Activated CD4-positive, alpha-beta T cell treated with anti-CD3 and anti-CD28 coated beads for 36 hours (primary cell): ENCODE results near the gene KAZN. TPM values are rescaled to one million over a fixed set of nuclear protein-coding genes. Genes with fewer than 3 reads are reported as not detected.

Experiments
- ATAC-seq: fragments of 200-7000 bp; cut with Tn5 transposase; one replicate; pipeline ENCODE4 v1.10.0; 2021; ENCODE audit warnings: mild to moderate bottlenecking, moderate library complexity
- CTCF ChIA-PET: fragments of 350-600 bp; sonication (Branson Sonifier 250); formaldehyde crosslinking; loops from one replicate; lab custom pipeline; 2021; ENCODE audit warnings: antibody characterized with exemption; lab: Charles Lee
- POLR2A ChIA-PET: fragments of 350-600 bp; sonication (Branson Sonifier 250); formaldehyde crosslinking; loops from one replicate; lab custom pipeline; 2021; ENCODE audit warnings: antibody characterized with exemption, inconsistent platforms; lab: Charles Lee
- DNase-seq: peaks from one replicate; pipeline ENCODE4 v3.0.0-alpha.2; 2020
- H3K27ac Mint-ChIP-seq: one replicate; pipeline ENCODE4 v1.8.0; 2021; ENCODE audit warnings: mixed read lengths
- H3K27me3 Mint-ChIP-seq: one replicate; pipeline ENCODE4 v1.8.0; 2021; ENCODE audit warnings: mixed read lengths
- H3K36me3 Mint-ChIP-seq: one replicate; pipeline ENCODE4 v1.8.0; 2021; ENCODE audit warnings: low read depth, mixed read lengths
- H3K4me1 Mint-ChIP-seq: one replicate; pipeline ENCODE4 v1.8.0; 2021; ENCODE audit warnings: mixed read lengths
- H3K4me3 Mint-ChIP-seq: one replicate; pipeline ENCODE4 v1.8.0; 2021; ENCODE audit warnings: mild to moderate bottlenecking, moderate library complexity, mixed read lengths
- H3K9me3 Mint-ChIP-seq: one replicate; pipeline ENCODE4 v1.8.0; 2021; ENCODE audit warnings: low read depth, mixed read lengths
- intact Hi-C, 2 experiments: fragments of 100-400 bp; cut with DNase I in 1 of 2; cut with micrococcal nuclease in 1 of 2; formaldehyde crosslinking; loops; one replicate each; pipeline versions ENCODE4 v1.14.2 to v1.15.1; 2022 to 2024; cut with DNase I, micrococcal nuclease
- total RNA-seq, 2 experiments: library from RNA; stranded (reverse); gene quantifications; one replicate each; pipeline ENCODE4 v1.2.3, GENCODE V29; 2021

The KAZN gene
- total RNA-seq, 2 experiments from 2014 or later = 0.89 to 0.90 TPM

GRCh38 chr1:14928886-14929546, 330.5 kb downstream of the KAZN start:
- CTCF ChIA-PET = no interaction called here
- Mint-ChIP-seq H3K36me3 (no peaks in the 10 kb centered on the region), H3K9me3 (no peaks in the 10 kb centered on the region), H3K27ac (no peak overlapping the region), H3K4me1 (peaks cover 2% of the 10 kb centered on the region), H3K27me3 (peaks cover 26% of the 10 kb centered on the region), H3K4me3 (no peak overlapping the region)
- POLR2A ChIA-PET = no interaction called here
- no peak for DNase-seq
- no peak for ATAC-seq
- intact Hi-C loops = no loop called here

- intact Hi-C loops = no loop called here
- H3K27me3 Mint-ChIP-seq = peaks cover 26% of the 10 kb centered on the region
- no peaks in the 10 kb centered on the region for H3K36me3 Mint-ChIP-seq
- H3K4me3 Mint-ChIP-seq = no peak overlapping the region
- ChIA-PET POLR2A (no interaction called here), CTCF (no interaction called here)
- DNase-seq (no peak), ATAC-seq (no peak)
- no peaks in the 10 kb centered on the region for H3K9me3 Mint-ChIP-seq
- H3K27ac Mint-ChIP-seq = no peak overlapping the region
- peaks cover 2% of the 10 kb centered on the region for H3K4me1 Mint-ChIP-seq
Measured at GRCh38 chr1:14929547-14930246, 331.2 kb downstream of the KAZN start.

- no peak for ATAC-seq
- Mint-ChIP-seq H3K9me3 (no peaks in the 10 kb centered on the region), H3K4me1 (no peaks in the 10 kb centered on the region), H3K36me3 (no peaks in the 10 kb centered on the region), H3K4me3 (no peak overlapping the region), H3K27ac (no peak overlapping the region), H3K27me3 (peaks cover 21% of the 10 kb centered on the region)
- ChIA-PET POLR2A (no interaction called here), CTCF (no interaction called here)
- DNase-seq = no peak
- intact Hi-C loops = no loop called here
Measured at GRCh38 chr1:14930247-14930965, 331.9 kb downstream of the KAZN start.

GRCh38 chr1:14932034-14932638, 333.7 kb downstream of the KAZN start:
- ChIA-PET CTCF (no interaction called here), POLR2A (interaction anchor here (0.5 kb wide), 1 partner anchor 1378 kb away, joined by 3 read pairs; no protein-coding TSS in a partner anchor)
- Mint-ChIP-seq H3K4me3 (no peak overlapping the region), H3K9me3 (no peaks in the 10 kb centered on the region), H3K36me3 (no peaks in the 10 kb centered on the region), H3K27me3 (peaks cover 8% of the 10 kb centered on the region), H3K4me1 (no peaks in the 10 kb centered on the region), H3K27ac (no peak overlapping the region)
- intact Hi-C loops = no loop called here
- DNase-seq = no peak
- ATAC-seq = no peak

- H3K9me3 Mint-ChIP-seq = no peaks in the 10 kb centered on the region
- CTCF ChIA-PET = no interaction called here
- no peak overlapping the region for H3K4me3 Mint-ChIP-seq
- H3K4me1 Mint-ChIP-seq = no peaks in the 10 kb centered on the region
- intact Hi-C loops = no loop called here
- ATAC-seq (no peak), DNase-seq (no peak)
- no peaks in the 10 kb centered on the region for H3K27me3 Mint-ChIP-seq
- no peak overlapping the region for H3K27ac Mint-ChIP-seq
- H3K36me3 Mint-ChIP-seq = no peaks in the 10 kb centered on the region
- POLR2A ChIA-PET = no interaction called here
Measured at GRCh38 chr1:14934867-14935266, 336.4 kb downstream of the KAZN start.

- no peak for DNase-seq
- Mint-ChIP-seq H3K36me3 (no peaks in the 10 kb centered on the region), H3K9me3 (no peaks in the 10 kb centered on the region), H3K4me3 (no peak overlapping the region), H3K27ac (no peak overlapping the region), H3K4me1 (no peaks in the 10 kb centered on the region), H3K27me3 (no peaks in the 10 kb centered on the region)
- intact Hi-C loops = no loop called here
- ChIA-PET CTCF (interaction anchor here (0.5 kb wide), 1 partner anchor 26 kb away, joined by 3 read pairs; no protein-coding TSS in a partner anchor), POLR2A (no interaction called here)
- no peak for ATAC-seq
Measured at GRCh38 chr1:14936815-14937214, 338.3 kb downstream of the KAZN start.

GRCh38 chr1:14937288-14937949, 338.9 kb downstream of the KAZN start:
- CTCF ChIA-PET = no interaction called here
- no peaks in the 10 kb centered on the region for H3K4me1 Mint-ChIP-seq

GRCh38 chr1:14939527-14940284, 341.2 kb downstream of the KAZN start:
- Mint-ChIP-seq H3K27ac (no peak overlapping the region), H3K4me3 (no peak overlapping the region), H3K4me1 (no peaks in the 10 kb centered on the region), H3K27me3 (no peaks in the 10 kb centered on the region), H3K9me3 (no peaks in the 10 kb centered on the region), H3K36me3 (no peaks in the 10 kb centered on the region)
- DNase-seq (no peak), ATAC-seq (no peak)
- ChIA-PET POLR2A (interaction anchor here (0.6 kb wide), 1 partner anchor 1253 kb away, joined by 4 read pairs; no protein-coding TSS in a partner anchor), CTCF (no interaction called here)
- intact Hi-C loops = no loop called here

More at GRCh38 chr1:14937288-14937949, 338.9 kb downstream of the KAZN start:
- POLR2A ChIA-PET = no interaction called here
- DNase-seq = no peak
- intact Hi-C loops = no loop called here
- no peaks in the 10 kb centered on the region for H3K36me3 Mint-ChIP-seq
- no peak overlapping the region for H3K4me3 Mint-ChIP-seq
- no peaks in the 10 kb centered on the region for H3K27me3 Mint-ChIP-seq
- ATAC-seq = no peak
- H3K27ac Mint-ChIP-seq = no peak overlapping the region
- H3K9me3 Mint-ChIP-seq = no peaks in the 10 kb centered on the region

GRCh38 chr1:14940285-14940870, 341.9 kb downstream of the KAZN start:
- ChIA-PET CTCF (no interaction called here), POLR2A (interaction anchor here (0.6 kb wide), 1 partner anchor 1254 kb away, joined by 4 read pairs; no protein-coding TSS in a partner anchor)
- intact Hi-C loops = no loop called here
- no peaks in the 10 kb centered on the region for H3K36me3 Mint-ChIP-seq
- no peaks in the 10 kb centered on the region for H3K27me3 Mint-ChIP-seq
- H3K4me1 Mint-ChIP-seq = no peaks in the 10 kb centered on the region
- H3K27ac Mint-ChIP-seq = no peak overlapping the region
- H3K9me3 Mint-ChIP-seq = no peaks in the 10 kb centered on the region
- no peak for ATAC-seq
- no peak for DNase-seq
- H3K4me3 Mint-ChIP-seq = no peak overlapping the region

GRCh38 chr1:14941864-14942263, 343.4 kb downstream of the KAZN start:
- DNase-seq (no peak), ATAC-seq (no peak)
- POLR2A ChIA-PET = no interaction called here
- Mint-ChIP-seq H3K4me3 (no peak overlapping the region), H3K4me1 (no peaks in the 10 kb centered on the region), H3K27ac (no peak overlapping the region), H3K36me3 (no peaks in the 10 kb centered on the region), H3K27me3 (no peaks in the 10 kb centered on the region), H3K9me3 (no peaks in the 10 kb centered on the region)
- intact Hi-C loops = no loop called here
- CTCF ChIA-PET = no interaction called here
